Neutrophil (primary cell): ENCODE measurements around the gene DLEC1.
A peak's percentile ranks its signal among the peaks of the same experiment; 100 is the strongest.

Experiments
- H3K27ac ChIP-seq: fragments of 200-600 bp; sonication (generic); 2 replicates; pipeline ENCODE4 v1.5.1; 2016; ENCODE audit warnings: mild to moderate bottlenecking, moderate library complexity
- H3K27me3 ChIP-seq: fragments of 200-600 bp; sonication (generic); 2 replicates; pipeline ENCODE4 v1.6.0; 2016; ENCODE audit warnings: mild to moderate bottlenecking
- H3K36me3 ChIP-seq: fragments of 200-600 bp; sonication (generic); 2 replicates; pipeline ENCODE4 v1.5.1; 2017
- H3K4me1 ChIP-seq, 2 experiments: fragments of 200-600 bp in 1 of 2; sonication (generic) in 1 of 2; 1 replicate in 1 of 2; 2 replicates in 1 of 2; pipeline versions ENCODE4 v1.5.1 to v1.6.1; 2013 to 2016; ENCODE audit warnings: low read depth in 1 of 2, low read length in 1 of 2, mild to moderate bottlenecking in 1 of 2, moderate library complexity in 1 of 2; ENCODE audit not compliant: control insufficient read depth in 1 of 2, insufficient read depth in 1 of 2
- H3K4me3 ChIP-seq, 2 experiments: fragments of 200-600 bp in 1 of 2; sonication (generic) in 1 of 2; 1 replicate in 1 of 2; 2 replicates in 1 of 2; pipeline ENCODE4 v1.5.1; 2013 to 2016; ENCODE audit warnings: low read depth in 1 of 2, low read length in 1 of 2, mild to moderate bottlenecking in 1 of 2, moderate library complexity in 1 of 2
- H3K9me3 ChIP-seq: fragments of 200-600 bp; sonication (generic); 2 replicates; pipeline ENCODE4 v1.5.1; 2016
- TF ChIP-seq, protein P1 (sequence below): fragments of 200-600 bp; sonication (generic); IDR thresholded peaks from 2 replicates; pipeline ENCODE4 v1.5.1; 2016; ENCODE audit warnings: antibody characterized with exemption

DLEC1 gene

DNA sequence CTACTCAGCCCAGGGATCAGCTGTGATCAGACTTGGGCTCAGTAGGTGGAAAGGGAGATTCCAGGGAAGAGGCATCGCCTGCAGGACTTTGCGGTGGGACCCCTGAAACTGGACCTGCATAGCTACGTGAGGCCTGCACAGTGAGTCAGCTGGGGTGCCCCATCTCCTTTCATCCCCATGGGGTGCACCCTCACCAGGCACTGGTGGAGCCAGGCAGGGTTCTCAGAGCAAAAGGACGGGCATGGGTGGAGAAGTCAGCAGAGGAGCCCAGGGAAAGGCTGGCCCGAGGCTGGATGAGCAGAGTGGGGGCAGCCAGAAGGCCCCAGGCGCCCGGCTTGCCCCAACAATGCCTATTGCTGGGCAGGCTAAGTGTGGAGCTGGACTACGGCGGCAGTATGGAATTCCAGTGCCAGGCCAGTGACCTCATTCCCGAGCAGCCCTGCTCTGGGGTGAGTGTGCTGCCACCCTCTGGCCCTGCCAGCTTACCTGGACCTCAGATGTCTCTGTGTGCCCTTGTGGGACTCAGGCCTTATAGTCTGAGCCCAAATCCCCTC, 78.2 kb downstream of the DLEC1 start:
- Histone ChIP-seq H3K9me3 (no peaks in the 10 kb centered on the region), H3K27me3 (no peaks in the 10 kb centered on the region), H3K27ac (peak overlapping the region; percentile 18), H3K4me3 (no peak overlapping the region), H3K36me3 (peaks cover 66% of the 10 kb centered on the region), H3K4me1 (peaks cover 4 to 5% of the 10 kb centered on the region in 2 experiments)
- TF ChIP-seq, protein P1, sequence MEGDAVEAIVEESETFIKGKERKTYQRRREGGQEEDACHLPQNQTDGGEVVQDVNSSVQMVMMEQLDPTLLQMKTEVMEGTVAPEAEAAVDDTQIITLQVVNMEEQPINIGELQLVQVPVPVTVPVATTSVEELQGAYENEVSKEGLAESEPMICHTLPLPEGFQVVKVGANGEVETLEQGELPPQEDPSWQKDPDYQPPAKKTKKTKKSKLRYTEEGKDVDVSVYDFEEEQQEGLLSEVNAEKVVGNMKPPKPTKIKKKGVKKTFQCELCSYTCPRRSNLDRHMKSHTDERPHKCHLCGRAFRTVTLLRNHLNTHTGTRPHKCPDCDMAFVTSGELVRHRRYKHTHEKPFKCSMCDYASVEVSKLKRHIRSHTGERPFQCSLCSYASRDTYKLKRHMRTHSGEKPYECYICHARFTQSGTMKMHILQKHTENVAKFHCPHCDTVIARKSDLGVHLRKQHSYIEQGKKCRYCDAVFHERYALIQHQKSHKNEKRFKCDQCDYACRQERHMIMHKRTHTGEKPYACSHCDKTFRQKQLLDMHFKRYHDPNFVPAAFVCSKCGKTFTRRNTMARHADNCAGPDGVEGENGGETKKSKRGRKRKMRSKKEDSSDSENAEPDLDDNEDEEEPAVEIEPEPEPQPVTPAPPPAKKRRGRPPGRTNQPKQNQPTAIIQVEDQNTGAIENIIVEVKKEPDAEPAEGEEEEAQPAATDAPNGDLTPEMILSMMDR, result no peak

DNA sequence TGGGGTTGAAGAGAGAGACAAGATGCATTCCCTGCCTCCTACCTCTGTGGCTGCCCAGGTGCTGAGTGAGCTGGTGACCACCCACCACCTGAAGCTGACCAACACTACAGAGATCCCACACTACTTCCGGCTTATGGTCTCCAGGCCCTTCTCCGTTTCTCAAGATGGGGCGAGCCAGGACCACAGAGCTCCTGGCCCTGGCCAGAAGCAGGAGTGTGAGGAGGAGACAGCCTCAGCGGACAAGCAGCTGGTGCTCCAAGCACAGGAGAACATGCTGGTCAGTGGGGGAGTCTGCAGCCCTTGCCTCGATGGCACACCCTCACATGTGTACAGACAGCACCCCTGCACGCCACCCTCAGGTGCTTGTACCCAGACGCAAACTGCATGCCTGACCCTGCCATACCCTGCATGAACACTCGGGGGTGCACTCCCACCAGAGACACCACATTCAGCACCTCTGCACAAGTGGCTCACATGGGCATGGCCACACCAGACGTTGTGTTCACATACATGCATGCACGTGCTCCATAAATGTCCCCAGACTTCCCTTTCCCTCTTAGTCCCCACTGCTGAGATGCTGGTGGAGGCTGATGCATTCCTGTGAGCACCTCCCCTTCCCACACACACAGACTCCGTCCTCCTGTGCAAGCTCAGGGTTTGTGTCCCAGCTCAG, 78.9 kb downstream of the DLEC1 start:
- H3K27me3 ChIP-seq, result no peaks in the 10 kb centered on the region
- no peaks in the 10 kb centered on the region for H3K9me3 ChIP-seq
- peaks cover 72% of the 10 kb centered on the region for H3K36me3 ChIP-seq
- TF ChIP-seq, protein P1, result peak; percentile 68
- H3K4me1 ChIP-seq, result peaks cover 3 to 4% of the 10 kb centered on the region in 2 experiments
- peak overlapping the region; percentile 43 for H3K27ac ChIP-seq
- H3K4me3 ChIP-seq, result no peak overlapping the region

- Histone ChIP-seq H3K36me3 (peaks cover 80% of the 10 kb centered on the region), H3K27me3 (no peaks in the 10 kb centered on the region), H3K9me3 (no peaks in the 10 kb centered on the region), H3K27ac (peak overlapping the region; percentile 43), H3K4me1 (peaks cover 3 to 4% of the 10 kb centered on the region in 2 experiments), H3K4me3 (no peak overlapping the region)
- TF ChIP-seq, protein P1, result no peak
Measured at GRCh38 chr3:38118421-38119247, 79.6 kb downstream of the DLEC1 start.

GRCh38 chr3:38119248-38119544, 80.2 kb downstream of the DLEC1 start:
- TF ChIP-seq, protein P1, result no peak
- H3K9me3 ChIP-seq, result no peaks in the 10 kb centered on the region

GRCh38 chr3:38119821-38120692, 81.0 kb downstream of the DLEC1 start:
- peaks cover 3 to 10% of the 10 kb centered on the region in 2 experiments for H3K4me1 ChIP-seq
- H3K9me3 ChIP-seq, result no peaks in the 10 kb centered on the region
- H3K27me3 ChIP-seq, result no peaks in the 10 kb centered on the region
- no peak overlapping the region for H3K4me3 ChIP-seq
- H3K27ac ChIP-seq, result peak overlapping the region; percentile 35
- TF ChIP-seq, protein P1, result no peak
- H3K36me3 ChIP-seq, result peaks cover 94% of the 10 kb centered on the region

More at GRCh38 chr3:38119248-38119544, 80.2 kb downstream of the DLEC1 start:
- Histone ChIP-seq H3K4me3 (no peak overlapping the region), H3K27me3 (no peaks in the 10 kb centered on the region), H3K27ac (peak overlapping the region; percentile 25), H3K4me1 (peaks cover 3 to 4% of the 10 kb centered on the region in 2 experiments), H3K36me3 (peaks cover 85% of the 10 kb centered on the region)
